GM12874 (cell line): ENCODE measurements around the gene KCNJ6.

Experiments
- CTCF ChIP-seq: IDR thresholded peaks from 2 replicates; pipeline ENCODE4 v1.5.1; 2011; ENCODE audit warnings: low read depth, mild to moderate bottlenecking, control low read depth, low read length, moderate library complexity; ENCODE audit not compliant: insufficient read depth

The KCNJ6 gene

GRCh38 chr21:37758982-37759381 is 157.3 kb downstream of the KCNJ6 start:
- TF ChIP-seq CTCF = no peak

DNA sequence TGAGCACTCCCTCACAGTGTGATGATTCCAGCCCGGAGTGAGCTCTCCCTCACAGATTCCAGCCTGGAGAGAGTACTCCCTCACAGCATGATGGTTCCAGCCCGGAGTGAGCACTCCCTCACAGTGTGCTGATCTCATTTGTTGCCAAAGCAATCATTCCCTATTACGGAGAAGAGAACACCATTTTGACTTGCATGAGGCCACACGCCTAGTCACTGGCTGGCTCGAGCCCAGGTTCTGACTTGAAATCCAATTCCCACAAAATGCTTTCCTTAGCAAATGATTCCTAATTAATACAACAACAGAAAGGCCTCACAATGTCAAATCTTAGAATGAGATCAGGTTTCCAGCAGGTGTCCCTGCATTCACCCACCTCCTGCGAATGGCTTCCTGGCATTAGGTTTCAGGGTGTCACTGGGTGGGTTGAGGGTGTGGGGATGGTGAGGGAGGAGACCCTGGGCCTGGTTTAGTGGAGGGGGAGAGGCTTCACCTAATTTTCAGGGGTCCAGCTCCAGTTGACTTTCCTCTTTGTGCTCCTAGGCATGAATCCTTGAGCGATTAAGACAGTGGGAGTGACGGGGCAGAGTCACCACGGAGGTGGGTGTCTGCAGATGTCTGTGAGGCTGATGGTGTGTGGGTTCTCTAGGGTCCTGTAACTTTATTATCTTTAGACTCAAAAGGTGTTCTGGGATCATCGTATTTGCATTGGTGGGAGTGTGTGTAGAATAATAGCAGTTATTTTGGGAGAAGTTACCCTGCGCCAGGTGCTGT is 158.5 kb downstream of the KCNJ6 start:
- TF ChIP-seq CTCF = no peak

DNA sequence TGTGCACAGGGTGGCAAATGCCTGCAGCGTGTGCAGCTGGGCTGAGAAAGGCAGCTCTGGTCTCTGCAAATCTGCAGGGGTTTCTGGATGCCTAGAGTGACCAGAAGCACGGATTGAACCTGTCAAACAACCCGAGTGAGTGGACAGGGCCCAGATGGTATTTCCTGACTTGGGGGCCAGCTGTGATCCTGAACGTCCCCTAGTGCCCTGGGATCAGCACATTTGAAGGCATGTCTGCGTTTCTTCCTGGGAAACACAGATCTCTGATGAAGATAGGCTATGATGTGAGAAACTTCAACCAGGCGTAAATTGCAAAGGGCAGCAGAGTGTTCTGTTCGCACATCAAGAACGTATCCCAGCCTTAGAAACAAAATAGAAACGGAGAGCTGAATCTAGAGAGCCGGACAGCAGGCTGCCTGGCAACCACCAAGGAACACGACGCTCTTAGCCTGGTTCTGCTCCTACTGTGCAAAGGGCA is 163.1 kb downstream of the KCNJ6 start:
- TF ChIP-seq CTCF = no peak

DNA sequence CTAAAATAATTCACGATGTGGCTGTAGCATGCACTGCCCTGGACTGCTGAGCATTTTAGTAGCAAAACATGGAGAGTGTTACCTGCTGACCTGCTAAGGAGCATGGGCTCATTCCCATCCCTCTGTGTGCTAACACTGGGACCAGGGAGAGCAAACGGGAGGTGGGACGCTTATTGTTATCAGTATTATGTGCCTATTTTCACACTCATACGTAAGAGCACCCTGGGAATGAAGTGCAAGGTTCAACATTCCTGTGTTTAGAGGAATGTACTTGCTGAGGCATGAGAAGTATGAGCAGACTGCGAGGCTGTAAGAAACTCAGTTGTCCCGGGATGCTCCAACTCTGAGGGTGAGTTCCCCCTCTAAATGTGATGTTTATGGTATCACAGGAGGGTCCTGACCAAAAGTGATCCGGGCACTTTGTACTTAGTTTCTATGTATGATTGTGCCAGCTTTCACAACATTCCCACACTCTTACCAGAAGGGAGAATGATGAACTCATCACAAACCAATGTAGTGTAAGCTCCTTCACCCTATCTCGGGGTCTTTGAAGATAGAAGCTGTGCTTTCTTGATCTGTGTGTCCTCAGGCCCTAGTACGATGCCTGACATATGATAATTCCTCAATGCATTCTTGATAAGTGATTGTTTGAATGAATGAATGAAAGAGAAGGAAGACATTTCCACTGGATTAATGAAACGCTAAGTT is 164.8 kb downstream of the KCNJ6 start:
- no peak for TF ChIP-seq CTCF

- no peak for TF ChIP-seq CTCF
These were observed 167.1 kb downstream of the KCNJ6 start for GRCh38 chr21:37749132-37749531.

DNA sequence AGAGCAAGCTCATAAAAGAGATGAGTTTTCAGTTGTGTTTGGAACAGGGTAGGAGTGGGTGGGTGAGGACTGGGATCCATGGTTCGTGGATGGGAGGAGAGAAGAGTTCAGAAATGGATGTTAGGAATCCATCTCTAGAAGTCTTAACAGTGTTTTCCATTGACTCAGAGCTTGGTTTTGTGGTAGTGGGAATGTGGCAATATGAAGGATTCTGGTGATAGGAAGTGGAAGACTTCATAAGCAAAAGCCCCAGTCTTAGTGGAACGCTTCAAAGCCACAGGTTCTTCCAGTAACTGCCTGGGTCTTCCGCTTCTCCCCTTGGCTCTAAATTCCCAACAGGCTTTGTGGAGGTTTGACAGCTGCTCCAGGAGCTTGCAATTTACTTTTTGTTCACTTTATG is 167.9 kb downstream of the KCNJ6 start:
- TF ChIP-seq CTCF = no peak

GRCh38 chr21:37746849-37747248 is 169.4 kb downstream of the KCNJ6 start:
- TF ChIP-seq CTCF = no peak
